ENCODE measurements around the gene TASP1. TPM values are rescaled to one million over a fixed set of nuclear protein-coding genes. Genes with fewer than 3 reads are reported as not detected.

The TASP1 gene
- total and polyA plus RNA-seq, 4 donors, result 2.5 to 10.0 (median 4.7) TPM

GRCh38 chr20:13574071-13574470, 64.7 kb downstream of the TASP1 start:
- no peak for DNase-seq (ENCODE audit: low spot score)
- 96% methylated on average over 2 of the region's 2 CpGs for WGBS
- H3K9me3 ChIP-seq (ENCODE audit: control insufficient read depth in 4 of 4, low read length in 3 of 4), result no peaks in the 10 kb centered on the region

DNA sequence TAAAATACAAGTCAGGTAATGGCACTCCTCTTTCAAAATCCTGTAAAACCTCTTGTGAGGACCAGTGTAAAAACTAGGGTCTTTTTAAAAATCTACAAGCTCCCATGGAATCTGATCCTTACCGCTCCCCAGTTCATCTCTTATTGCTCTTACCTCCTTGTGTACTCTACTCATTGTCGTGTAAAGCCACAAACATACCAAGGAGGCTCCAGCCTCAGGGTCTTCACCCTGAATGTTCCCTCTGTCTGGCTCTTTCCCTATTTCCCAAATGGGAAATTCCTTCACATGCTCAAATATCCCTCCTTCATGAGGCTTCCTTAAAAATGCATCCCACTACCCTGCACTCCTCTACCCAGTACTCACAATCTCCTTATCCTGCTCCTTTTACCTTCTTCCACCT, 67.1 kb downstream of the TASP1 start:
- no peaks in the 10 kb centered on the region for H3K4me1 ChIP-seq (ENCODE audit: control insufficient read depth in 4 of 4, insufficient read depth in 4 of 4, low read length in 3 of 4)
- no peak for DNase-seq (ENCODE audit: low spot score)
- H3K9me3 ChIP-seq (ENCODE audit: control insufficient read depth in 4 of 4, low read length in 3 of 4), result no peaks in the 10 kb centered on the region
- 98% methylated on average over 2 of the region's 2 CpGs for WGBS
- H3K9ac ChIP-seq (ENCODE audit: low read depth in 1 of 2, low read length in 2 of 2), result no peak overlapping the region
- H3K27me3 ChIP-seq (ENCODE audit: control insufficient read depth in 4 of 4, insufficient read depth in 4 of 4, low read length in 3 of 4), result no peaks in the 10 kb centered on the region
- no peak for TF ChIP-seq REST (IDR thresholded peaks at IDR 0.05)
- TF ChIP-seq, protein P1, sequence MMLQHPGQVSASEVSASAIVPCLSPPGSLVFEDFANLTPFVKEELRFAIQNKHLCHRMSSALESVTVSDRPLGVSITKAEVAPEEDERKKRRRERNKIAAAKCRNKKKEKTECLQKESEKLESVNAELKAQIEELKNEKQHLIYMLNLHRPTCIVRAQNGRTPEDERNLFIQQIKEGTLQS (IDR thresholded peaks at IDR 0.05), result no peak
- TF ChIP-seq RXRA (IDR thresholded peaks at IDR 0.05), result no peak
- TF ChIP-seq EGR1 (IDR thresholded peaks at IDR 0.05; ENCODE audit: low read depth in 2 of 2), result no peak
- no peak for TF ChIP-seq FOXA2 (IDR thresholded peaks at IDR 0.05)
- TF ChIP-seq GABPA (IDR thresholded peaks at IDR 0.05 in 1 of 2, conservative IDR thresholded peaks at IDR 0.05 in 1 of 2), result no peak
- TF ChIP-seq MAX (IDR thresholded peaks at IDR 0.05), result no peak
- no peak for TF ChIP-seq HNF4A (conservative IDR thresholded peaks at IDR 0.05)
- no peak overlapping the region for H3K27ac ChIP-seq (ENCODE audit: low read depth in 1 of 2, low read length in 2 of 2)
- H3K4me3 ChIP-seq (ENCODE audit: low read depth in 1 of 3, low read length in 3 of 3), result no peak overlapping the region
- peaks cover 0 to 5% (median 0%) of the 10 kb centered on the region in 4 donors for H3K36me3 ChIP-seq (ENCODE audit: control insufficient read depth in 4 of 4, insufficient read depth in 3 of 4, low read depth in 1 of 4, low read length in 3 of 4)

More at GRCh38 chr20:13574071-13574470, 64.7 kb downstream of the TASP1 start:
- Histone ChIP-seq H3K4me1 (ENCODE audit: control insufficient read depth in 4 of 4, insufficient read depth in 4 of 4, low read length in 3 of 4) (no peaks in the 10 kb centered on the region), H3K36me3 (ENCODE audit: control insufficient read depth in 4 of 4, insufficient read depth in 3 of 4, low read depth in 1 of 4, low read length in 3 of 4) (peaks cover 0 to 7% (median 0%) of the 10 kb centered on the region in 4 donors), H3K27ac (ENCODE audit: low read depth in 1 of 2, low read length in 2 of 2) (no peak overlapping the region), H3K9ac (ENCODE audit: low read depth in 1 of 2, low read length in 2 of 2) (no peak overlapping the region), H3K27me3 (ENCODE audit: control insufficient read depth in 4 of 4, insufficient read depth in 4 of 4, low read length in 3 of 4) (no peaks in the 10 kb centered on the region), H3K4me3 (ENCODE audit: low read depth in 1 of 3, low read length in 3 of 3) (no peak overlapping the region)
- TF ChIP-seq JUND (IDR thresholded peaks at IDR 0.05), result no peak
- no peak for TF ChIP-seq MAX (IDR thresholded peaks at IDR 0.05)
- TF ChIP-seq TAF1 (conservative IDR thresholded peaks at IDR 0.05), result no peak
- no peak for TF ChIP-seq RAD21 (IDR thresholded peaks at IDR 0.05)
- TF ChIP-seq FOXA1 (IDR thresholded peaks at IDR 0.05), result no peak
- TF ChIP-seq HNF4G (IDR thresholded peaks at IDR 0.05), result no peak
- TF ChIP-seq, protein P2, sequence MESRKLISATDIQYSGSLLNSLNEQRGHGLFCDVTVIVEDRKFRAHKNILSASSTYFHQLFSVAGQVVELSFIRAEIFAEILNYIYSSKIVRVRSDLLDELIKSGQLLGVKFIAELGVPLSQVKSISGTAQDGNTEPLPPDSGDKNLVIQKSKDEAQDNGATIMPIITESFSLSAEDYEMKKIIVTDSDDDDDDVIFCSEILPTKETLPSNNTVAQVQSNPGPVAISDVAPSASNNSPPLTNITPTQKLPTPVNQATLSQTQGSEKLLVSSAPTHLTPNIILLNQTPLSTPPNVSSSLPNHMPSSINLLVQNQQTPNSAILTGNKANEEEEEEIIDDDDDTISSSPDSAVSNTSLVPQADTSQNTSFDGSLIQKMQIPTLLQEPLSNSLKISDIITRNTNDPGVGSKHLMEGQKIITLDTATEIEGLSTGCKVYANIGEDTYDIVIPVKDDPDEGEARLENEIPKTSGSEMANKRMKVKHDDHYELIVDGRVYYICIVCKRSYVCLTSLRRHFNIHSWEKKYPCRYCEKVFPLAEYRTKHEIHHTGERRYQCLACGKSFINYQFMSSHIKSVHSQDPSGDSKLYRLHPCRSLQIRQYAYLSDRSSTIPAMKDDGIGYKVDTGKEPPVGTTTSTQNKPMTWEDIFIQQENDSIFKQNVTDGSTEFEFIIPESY (IDR thresholded peaks at IDR 0.05), result no peak
- TF ChIP-seq EGR1 (IDR thresholded peaks at IDR 0.05; ENCODE audit: low read depth in 2 of 2), result no peak
- TF ChIP-seq HNF4A (conservative IDR thresholded peaks at IDR 0.05), result no peak
- TF ChIP-seq REST (IDR thresholded peaks at IDR 0.05), result no peak
- TF ChIP-seq, protein P1 (IDR thresholded peaks at IDR 0.05), result no peak
